ENCODE data around the gene CAPN7.

DNA sequence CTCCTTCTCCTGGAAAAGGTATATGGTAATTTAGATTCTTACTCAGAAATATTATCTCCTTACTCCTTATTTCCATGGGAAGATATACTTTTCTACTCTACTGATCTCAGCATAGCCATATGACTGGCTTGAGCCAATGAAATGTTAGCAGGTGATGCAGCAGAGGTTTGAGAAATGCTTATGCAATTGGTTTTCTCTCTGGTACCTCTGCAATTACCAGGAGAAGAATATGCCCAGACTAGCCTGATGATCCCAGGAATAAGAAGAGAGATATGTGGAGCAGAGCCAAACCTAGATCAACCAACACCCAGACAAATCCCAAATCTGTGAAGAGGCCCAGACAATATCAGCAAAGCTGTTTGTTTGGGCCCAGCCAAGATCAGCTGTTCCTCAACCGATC, 33.2 kb upstream of the CAPN7 start:
- TF ChIP-seq, protein P1, sequence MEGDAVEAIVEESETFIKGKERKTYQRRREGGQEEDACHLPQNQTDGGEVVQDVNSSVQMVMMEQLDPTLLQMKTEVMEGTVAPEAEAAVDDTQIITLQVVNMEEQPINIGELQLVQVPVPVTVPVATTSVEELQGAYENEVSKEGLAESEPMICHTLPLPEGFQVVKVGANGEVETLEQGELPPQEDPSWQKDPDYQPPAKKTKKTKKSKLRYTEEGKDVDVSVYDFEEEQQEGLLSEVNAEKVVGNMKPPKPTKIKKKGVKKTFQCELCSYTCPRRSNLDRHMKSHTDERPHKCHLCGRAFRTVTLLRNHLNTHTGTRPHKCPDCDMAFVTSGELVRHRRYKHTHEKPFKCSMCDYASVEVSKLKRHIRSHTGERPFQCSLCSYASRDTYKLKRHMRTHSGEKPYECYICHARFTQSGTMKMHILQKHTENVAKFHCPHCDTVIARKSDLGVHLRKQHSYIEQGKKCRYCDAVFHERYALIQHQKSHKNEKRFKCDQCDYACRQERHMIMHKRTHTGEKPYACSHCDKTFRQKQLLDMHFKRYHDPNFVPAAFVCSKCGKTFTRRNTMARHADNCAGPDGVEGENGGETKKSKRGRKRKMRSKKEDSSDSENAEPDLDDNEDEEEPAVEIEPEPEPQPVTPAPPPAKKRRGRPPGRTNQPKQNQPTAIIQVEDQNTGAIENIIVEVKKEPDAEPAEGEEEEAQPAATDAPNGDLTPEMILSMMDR (IDR thresholded peaks at IDR 0.05; ENCODE audit: insufficient read depth, low read length, poor library complexity, severe bottlenecking) = no peak
- TF ChIP-seq EZH2phosphoT487 (conservative IDR thresholded peaks at IDR 0.05; ENCODE audit: low read length) = no peak
